Activated naive CD4-positive, alpha-beta T cell treated with Interleukin-2 at 50 U/mL for 16 hours (primary cell): ENCODE results near the gene FBXO33.
A peak's percentile ranks its signal among the peaks of the same experiment; 100 is the strongest.

ENCODE experiments used
- DNase-seq: peaks from one replicate; pipeline ENCODE4 v3.0.0-alpha.2; 2020

FBXO33 gene

GRCh38 chr14:39432179-39432618 is at the start of gene FBXO33:
Gene FBXO33, minus strand, starts transcription at chr14:39432433. Its CDS starts 271 bp downstream, at chr14:39432162.
- peak; percentile 97 for DNase-seq

- no peak for DNase-seq
Observed at GRCh38 chr14:39474416-39474911, 42.2 kb upstream of the FBXO33 start.

- DNase-seq = no peak
Observed at GRCh38 chr14:39472078-39472477, 39.8 kb upstream of the FBXO33 start.

- DNase-seq = no peak
Observed at GRCh38 chr14:39469094-39469710, 37.0 kb upstream of the FBXO33 start.

GRCh38 chr14:39467889-39468524 is 35.8 kb upstream of the FBXO33 start:
- DNase-seq = no peak

- DNase-seq = no peak
Observed at GRCh38 chr14:39459795-39460478, 27.7 kb upstream of the FBXO33 start.

GRCh38 chr14:39456702-39457250 is 24.5 kb upstream of the FBXO33 start:
- DNase-seq = no peak

GRCh38 chr14:39454906-39455539 is 22.8 kb upstream of the FBXO33 start:
- no peak for DNase-seq

- no peak for DNase-seq
Observed at GRCh38 chr14:39452680-39453079, 20.4 kb upstream of the FBXO33 start.

GRCh38 chr14:39451811-39452210 is 19.6 kb upstream of the FBXO33 start:
- DNase-seq = no peak

- DNase-seq = no peak
Observed at GRCh38 chr14:39447175-39447661, 15.0 kb upstream of the FBXO33 start.

- DNase-seq = no peak
Observed at GRCh38 chr14:39446131-39446744, 14.0 kb upstream of the FBXO33 start.

GRCh38 chr14:39442293-39442692 is 10.1 kb upstream of the FBXO33 start:
- DNase-seq = no peak

GRCh38 chr14:39441805-39442204 is 9.6 kb upstream of the FBXO33 start:
- DNase-seq = no peak

GRCh38 chr14:39440975-39441374 is 8.7 kb upstream of the FBXO33 start:
- no peak for DNase-seq

GRCh38 chr14:39435241-39435640 is 3.0 kb upstream of the FBXO33 start:
- no peak for DNase-seq

GRCh38 chr14:39434401-39434800 is 2.2 kb upstream of the FBXO33 start:
- DNase-seq = no peak

- DNase-seq = no peak
Observed at GRCh38 chr14:39433452-39433813, 1.2 kb upstream of the FBXO33 start.

GRCh38 chr14:39432619-39433451 is 602 bp upstream of the FBXO33 start:
- DNase-seq = peak; percentile 79

GRCh38 chr14:39431416-39432178 is 636 bp downstream of the FBXO33 start:
- peak; percentile 52 for DNase-seq
